Astrocyte (in vitro differentiated cells and primary cell): ENCODE data around the gene MRS2. TPM values are rescaled to one million over a fixed set of nuclear protein-coding genes. Genes with fewer than 3 reads are reported as not detected.

Experiments used
- DNase-seq: peaks from one replicate; pipeline ENCODE4 v3.0.0-alpha.2; 2010; ENCODE audit warnings: low read depth
- FAIRE-seq: peaks from 2 replicates; lab custom pipeline; 2011; peaks lifted over from hg19 to GRCh38; lab: Jason Lieb, UNC
- H2AFZ ChIP-seq: 2 replicates; pipeline ENCODE4 v1.6.0; 2012; ENCODE audit warnings: low read depth, low read length, inconsistent platforms
- H3K27ac ChIP-seq: 2 replicates; pipeline ENCODE4 v1.5.1; 2011; ENCODE audit warnings: low read depth, low read length, inconsistent platforms
- H3K27me3 ChIP-seq: 2 replicates; pipeline ENCODE4 v1.6.0; 2011; ENCODE audit warnings: low read length, inconsistent platforms; ENCODE audit not compliant: insufficient read depth
- H3K36me3 ChIP-seq: 2 replicates; pipeline ENCODE4 v1.5.1; 2011; ENCODE audit warnings: low read length, inconsistent platforms; ENCODE audit not compliant: insufficient read depth
- H3K4me1 ChIP-seq: 2 replicates; pipeline ENCODE4 v1.5.1; 2011; ENCODE audit warnings: low read length, inconsistent platforms; ENCODE audit not compliant: insufficient read depth
- H3K4me2 ChIP-seq: 2 replicates; pipeline ENCODE4 v1.6.0; 2012; ENCODE audit warnings: low read length, inconsistent platforms
- H3K4me3 ChIP-seq: 2 replicates; pipeline ENCODE4 v1.5.1; 2011; ENCODE audit warnings: low read depth, mild to moderate bottlenecking, low read length, inconsistent platforms; ENCODE audit not compliant: insufficient read depth
- H3K79me2 ChIP-seq: 2 replicates; pipeline ENCODE4 v1.6.0; 2012; ENCODE audit warnings: mild to moderate bottlenecking, low read length, inconsistent platforms; ENCODE audit not compliant: insufficient read depth
- H3K9ac ChIP-seq: 2 replicates; pipeline ENCODE4 v1.6.0; 2012; ENCODE audit warnings: mild to moderate bottlenecking, low read length, inconsistent platforms
- H3K9me3 ChIP-seq: 2 replicates; pipeline ENCODE4 v1.5.1; 2012; ENCODE audit warnings: low read depth, mild to moderate bottlenecking, low read length, inconsistent platforms; ENCODE audit not compliant: insufficient read depth
- H4K20me1 ChIP-seq: 2 replicates; pipeline ENCODE4 v1.6.0; 2012; ENCODE audit warnings: low read length, inconsistent platforms; ENCODE audit not compliant: insufficient read depth
- H3K27ac Mint-ChIP-seq: one replicate; pipeline ENCODE4 v1.8.0; 2021; ENCODE audit warnings: mild to moderate bottlenecking, mixed read lengths; ENCODE audit not compliant: unreplicated experiment
- H3K27me3 Mint-ChIP-seq: one replicate; pipeline ENCODE4 v1.8.0; 2021; ENCODE audit warnings: low read depth, mixed read lengths; ENCODE audit not compliant: unreplicated experiment
- H3K36me3 Mint-ChIP-seq: one replicate; pipeline ENCODE4 v1.8.0; 2021; ENCODE audit warnings: low read depth, mixed read lengths; ENCODE audit not compliant: unreplicated experiment
- H3K4me1 Mint-ChIP-seq: one replicate; pipeline ENCODE4 v1.8.0; 2021; ENCODE audit warnings: low read depth, mixed read lengths; ENCODE audit not compliant: unreplicated experiment
- H3K4me3 Mint-ChIP-seq: one replicate; pipeline ENCODE4 v1.8.0; 2021; ENCODE audit warnings: mild to moderate bottlenecking, moderate library complexity, mixed read lengths; ENCODE audit not compliant: unreplicated experiment
- H3K9me3 Mint-ChIP-seq: one replicate; pipeline ENCODE4 v1.8.0; 2021; ENCODE audit warnings: mild to moderate bottlenecking, mixed read lengths; ENCODE audit not compliant: unreplicated experiment
- CTCF ChIP-seq: IDR thresholded peaks from 2 replicates; pipeline ENCODE4 v1.5.1; 2011; ENCODE audit warnings: low read depth, mild to moderate bottlenecking, inconsistent platforms, low read length, moderate library complexity; ENCODE audit not compliant: insufficient read depth
- EZH2 ChIP-seq: IDR thresholded peaks from 2 replicates; pipeline ENCODE4 v1.6.1; 2012; ENCODE audit warnings: mild to moderate bottlenecking, low read length, inconsistent platforms; ENCODE audit not compliant: insufficient read depth
- total RNA-seq: library from RNA; stranded (reverse); gene quantifications from 2 replicates; pipeline ENCODE4 v1.2.1, GENCODE V29; 2021

The MRS2 gene
- total RNA-seq, 1 donor from 2014 or later = 68.9 TPM

GRCh38 chr6:24374612-24375011 lies 28.1 kb upstream of the MRS2 start:
- Histone ChIP-seq H3K79me2 (no peaks in the 10 kb centered on the region), H3K4me2 (no peak overlapping the region), H2AFZ (no peak overlapping the region), H3K27ac (no peak overlapping the region), H4K20me1 (no peaks in the 10 kb centered on the region), H3K36me3 (no peaks in the 10 kb centered on the region), H3K4me1 (no peaks in the 10 kb centered on the region), H3K27me3 (no peaks in the 10 kb centered on the region), H3K9me3 (no peaks in the 10 kb centered on the region), H3K4me3 (no peak overlapping the region), H3K9ac (no peak overlapping the region)
- Mint-ChIP-seq H3K4me1 (no peaks in the 10 kb centered on the region), H3K27me3 (no peaks in the 10 kb centered on the region), H3K9me3 (peaks cover 4% of the 10 kb centered on the region), H3K4me3 (no peak overlapping the region), H3K27ac (no peak overlapping the region), H3K36me3 (no peaks in the 10 kb centered on the region)
- no peak for FAIRE-seq
- TF ChIP-seq EZH2 (no peak), CTCF (no peak)
- no peak for DNase-seq

GRCh38 chr6:24376871-24377270 lies 25.9 kb upstream of the MRS2 start:
- H3K27ac ChIP-seq = no peak overlapping the region
- no peaks in the 10 kb centered on the region for H3K36me3 Mint-ChIP-seq
- no peak overlapping the region for H3K4me2 ChIP-seq
- no peaks in the 10 kb centered on the region for H3K4me1 ChIP-seq
- H3K4me3 Mint-ChIP-seq = no peak overlapping the region
- H3K36me3 ChIP-seq = no peaks in the 10 kb centered on the region
- no peaks in the 10 kb centered on the region for H4K20me1 ChIP-seq
- H3K79me2 ChIP-seq = no peaks in the 10 kb centered on the region
- no peaks in the 10 kb centered on the region for H3K27me3 Mint-ChIP-seq
- H3K4me3 ChIP-seq = no peak overlapping the region
- FAIRE-seq (no peak), DNase-seq (no peak)
- no peak overlapping the region for H3K27ac Mint-ChIP-seq
- no peaks in the 10 kb centered on the region for H3K9me3 Mint-ChIP-seq
- no peaks in the 10 kb centered on the region for H3K9me3 ChIP-seq
- no peak overlapping the region for H3K9ac ChIP-seq
- H3K27me3 ChIP-seq = no peaks in the 10 kb centered on the region
- no peak overlapping the region for H2AFZ ChIP-seq
- TF ChIP-seq CTCF (no peak), EZH2 (no peak)
- H3K4me1 Mint-ChIP-seq = no peaks in the 10 kb centered on the region

DNA sequence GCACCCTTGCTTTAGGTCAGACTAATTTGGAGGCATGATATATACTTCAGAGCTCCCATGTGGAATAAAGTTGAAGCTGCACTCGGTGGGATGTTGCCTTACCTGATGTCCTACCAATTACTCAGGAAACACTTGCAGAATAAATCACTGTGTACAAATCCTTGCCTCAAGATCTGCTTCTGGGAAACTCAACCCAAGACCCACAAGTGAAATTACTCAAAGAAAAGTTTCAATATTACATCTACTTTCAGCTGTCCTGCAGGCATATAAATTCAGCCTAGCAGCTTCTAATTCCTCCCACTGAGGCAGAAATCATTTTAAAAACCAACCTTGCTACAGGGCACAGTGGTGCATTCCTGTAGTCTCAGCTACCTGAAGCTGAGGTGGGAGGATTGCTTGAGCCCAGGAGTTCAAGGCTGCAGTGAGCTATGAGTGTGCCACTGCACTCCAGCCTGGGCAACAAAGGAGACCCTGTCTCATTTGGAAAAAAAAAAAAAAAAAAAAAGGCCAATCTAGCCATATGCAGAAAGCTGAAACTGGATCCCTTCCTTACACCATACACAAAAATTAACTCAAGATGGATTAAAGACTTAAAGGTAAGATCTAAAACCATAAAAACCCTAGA lies 24.2 kb upstream of the MRS2 start:
- Mint-ChIP-seq H3K9me3 (no peaks in the 10 kb centered on the region), H3K4me3 (no peak overlapping the region), H3K4me1 (peaks cover 3% of the 10 kb centered on the region), H3K27me3 (no peaks in the 10 kb centered on the region), H3K36me3 (no peaks in the 10 kb centered on the region), H3K27ac (no peak overlapping the region)
- no peaks in the 10 kb centered on the region for H3K27me3 ChIP-seq
- H3K79me2 ChIP-seq = no peaks in the 10 kb centered on the region
- no peak overlapping the region for H3K9ac ChIP-seq
- H3K4me1 ChIP-seq = no peaks in the 10 kb centered on the region
- no peak overlapping the region for H3K27ac ChIP-seq
- TF ChIP-seq CTCF = no peak
- TF ChIP-seq EZH2 = no peak
- no peak overlapping the region for H3K4me3 ChIP-seq
- H4K20me1 ChIP-seq = no peaks in the 10 kb centered on the region
- H2AFZ ChIP-seq = no peak overlapping the region
- FAIRE-seq = no peak
- H3K4me2 ChIP-seq = no peak overlapping the region
- no peaks in the 10 kb centered on the region for H3K36me3 ChIP-seq
- DNase-seq = no peak
- H3K9me3 ChIP-seq = no peaks in the 10 kb centered on the region
